WTC11 (cell line): ENCODE results near the gene SEC23IP. TPM values are rescaled to one million over a fixed set of nuclear protein-coding genes. Genes with fewer than 3 reads are reported as not detected.

Experiments used
- AFF4 ChIP-seq: sonication (generic); formaldehyde crosslinking; IDR thresholded peaks from 2 replicates; pipeline ENCODE4 v1.8.1; 2023; ENCODE audit warnings: mild to moderate bottlenecking, missing genetic modification reagents, borderline replicate concordance
- ATF1 ChIP-seq: sonication (generic); formaldehyde crosslinking; IDR thresholded peaks from 2 replicates; pipeline ENCODE4 v1.8.1; 2023; ENCODE audit warnings: mild to moderate bottlenecking, moderate library complexity, missing genetic modification reagents
- ETV6 ChIP-seq: sonication (generic); formaldehyde crosslinking; IDR thresholded peaks from 2 replicates; pipeline ENCODE4 v1.8.1; 2022; ENCODE audit warnings: mild to moderate bottlenecking, missing genetic modification reagents
- HMGA2 ChIP-seq: fragments of 250-450 bp; sonication (Bioruptor Pico); IDR thresholded peaks from 2 replicates; pipeline ENCODE4 v1.4.0; 2021; ENCODE audit warnings: mild to moderate bottlenecking, moderate library complexity
- IRF2 ChIP-seq: sonication (generic); formaldehyde crosslinking; IDR thresholded peaks from 2 replicates; pipeline ENCODE4 v1.8.0; 2022; ENCODE audit warnings: low read depth, missing genetic modification reagents, borderline replicate concordance
- JAZF1 ChIP-seq: fragments of 250-450 bp; sonication (Bioruptor Pico); IDR thresholded peaks from 2 replicates; pipeline ENCODE4 v1.9.0; 2021; ENCODE audit warnings: moderate library complexity, mild to moderate bottlenecking, inconsistent platforms
- PREB ChIP-seq: sonication (generic); formaldehyde crosslinking; IDR thresholded peaks from 2 replicates; pipeline ENCODE4 v1.8.1; 2022; ENCODE audit warnings: mild to moderate bottlenecking, missing genetic modification reagents, moderate library complexity, borderline replicate concordance
- PRRX2 ChIP-seq: fragments of 250-450 bp; sonication (Bioruptor Pico); IDR thresholded peaks from 2 replicates; pipeline ENCODE4 v1.8.0; 2021; ENCODE audit warnings: mild to moderate bottlenecking
- RELA ChIP-seq: sonication (generic); formaldehyde crosslinking; IDR thresholded peaks from 2 replicates; pipeline ENCODE4 v1.8.1; 2022; ENCODE audit warnings: missing genetic modification reagents, mild to moderate bottlenecking, borderline replicate concordance
- ZBTB43 ChIP-seq: sonication (generic); formaldehyde crosslinking; IDR thresholded peaks from 2 replicates; pipeline ENCODE4 v1.8.1; 2023; ENCODE audit warnings: mild to moderate bottlenecking, missing genetic modification reagents
- ZNF138 ChIP-seq: sonication (generic); formaldehyde crosslinking; conservative IDR thresholded peaks from 2 replicates; pipeline ENCODE4 v1.8.1; 2022; ENCODE audit warnings: mild to moderate bottlenecking, moderate library complexity, missing genetic modification reagents
- ZNF263 ChIP-seq: sonication (generic); formaldehyde crosslinking; IDR thresholded peaks from 2 replicates; pipeline ENCODE4 v1.8.1; 2022; ENCODE audit warnings: low read depth, mild to moderate bottlenecking, moderate library complexity, missing genetic modification reagents
- ZNF281 ChIP-seq: sonication (generic); formaldehyde crosslinking; IDR thresholded peaks from 2 replicates; pipeline ENCODE4 v1.8.0; 2023; ENCODE audit warnings: mild to moderate bottlenecking, missing genetic modification reagents
- ZNF425 ChIP-seq: fragments of 250-450 bp; sonication (Bioruptor Pico); conservative IDR thresholded peaks from 2 replicates; pipeline ENCODE4 v1.9.0; 2021; ENCODE audit warnings: mild to moderate bottlenecking
- total RNA-seq: library from RNA; stranded (reverse); gene quantifications from 3 replicates; pipeline ENCODE4 v1.2.3, GENCODE V29; 2021
- TF ChIP-seq, protein P1 (sequence below): sonication (generic); formaldehyde crosslinking; IDR thresholded peaks from 2 replicates; pipeline ENCODE4 v1.8.0; 2023; ENCODE audit warnings: missing genetic modification reagents, mild to moderate bottlenecking, borderline replicate concordance
- TF ChIP-seq, protein P2 (sequence below): fragments of 250-450 bp; sonication (Bioruptor Pico); IDR thresholded peaks from 2 replicates; pipeline ENCODE4 v1.9.0; 2021; ENCODE audit warnings: mild to moderate bottlenecking
- TF ChIP-seq, protein P3 (sequence below): fragments of 250-450 bp; sonication (Bioruptor Pico); IDR thresholded peaks from 2 replicates; pipeline ENCODE4 v1.9.0; 2021; ENCODE audit warnings: moderate library complexity, mild to moderate bottlenecking, inconsistent platforms, borderline replicate concordance
- TF ChIP-seq, protein P4 (sequence below): sonication (generic); formaldehyde crosslinking; IDR thresholded peaks from 2 replicates; pipeline ENCODE4 v1.8.1; 2022; ENCODE audit warnings: low read depth, missing genetic modification reagents, borderline replicate concordance

The SEC23IP gene
- total RNA-seq, 1 experiment from 2014 or later, result 82.3 TPM

DNA sequence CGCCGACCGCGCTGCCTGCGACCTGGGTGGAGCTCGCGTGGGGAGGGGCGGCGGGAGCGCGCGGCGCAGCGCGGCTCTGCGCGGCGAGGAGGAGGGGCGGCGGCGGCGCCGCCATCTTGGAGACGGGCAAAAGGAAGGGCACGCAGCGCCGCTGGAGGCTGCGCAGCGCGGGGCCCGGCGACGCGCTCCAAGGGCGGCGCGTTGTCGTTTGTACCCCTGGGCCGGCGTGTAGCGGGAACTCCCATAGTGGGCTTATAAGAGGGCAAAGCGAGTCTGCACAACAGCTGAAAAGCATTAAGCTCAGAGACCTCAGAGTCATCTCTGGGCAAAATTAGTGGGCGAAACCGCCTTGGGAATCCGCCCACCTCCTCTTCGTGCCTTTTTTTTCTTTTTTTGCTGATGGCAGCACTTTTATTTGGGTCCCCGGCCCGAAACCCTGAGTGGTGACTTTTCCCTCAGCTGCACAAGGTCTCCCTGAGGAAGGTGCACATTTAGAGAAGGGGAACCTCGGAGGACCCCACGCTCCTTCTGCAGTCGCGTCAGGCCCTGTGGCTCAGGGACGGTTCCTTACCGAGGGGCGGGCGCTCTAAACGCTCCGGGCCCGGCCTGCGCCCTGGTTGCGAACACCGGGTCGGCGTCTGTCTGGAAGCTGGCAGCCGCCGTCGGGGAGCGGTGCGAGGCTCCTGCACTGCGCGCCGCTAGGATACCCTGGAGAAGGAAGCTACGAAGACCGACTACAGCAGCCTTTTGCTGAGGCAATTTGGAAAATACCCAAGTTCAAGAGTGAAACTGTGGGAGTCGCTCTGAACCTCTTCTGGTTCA is 19.5 kb upstream of the SEC23IP start (continued):
- TF ChIP-seq, protein P1, sequence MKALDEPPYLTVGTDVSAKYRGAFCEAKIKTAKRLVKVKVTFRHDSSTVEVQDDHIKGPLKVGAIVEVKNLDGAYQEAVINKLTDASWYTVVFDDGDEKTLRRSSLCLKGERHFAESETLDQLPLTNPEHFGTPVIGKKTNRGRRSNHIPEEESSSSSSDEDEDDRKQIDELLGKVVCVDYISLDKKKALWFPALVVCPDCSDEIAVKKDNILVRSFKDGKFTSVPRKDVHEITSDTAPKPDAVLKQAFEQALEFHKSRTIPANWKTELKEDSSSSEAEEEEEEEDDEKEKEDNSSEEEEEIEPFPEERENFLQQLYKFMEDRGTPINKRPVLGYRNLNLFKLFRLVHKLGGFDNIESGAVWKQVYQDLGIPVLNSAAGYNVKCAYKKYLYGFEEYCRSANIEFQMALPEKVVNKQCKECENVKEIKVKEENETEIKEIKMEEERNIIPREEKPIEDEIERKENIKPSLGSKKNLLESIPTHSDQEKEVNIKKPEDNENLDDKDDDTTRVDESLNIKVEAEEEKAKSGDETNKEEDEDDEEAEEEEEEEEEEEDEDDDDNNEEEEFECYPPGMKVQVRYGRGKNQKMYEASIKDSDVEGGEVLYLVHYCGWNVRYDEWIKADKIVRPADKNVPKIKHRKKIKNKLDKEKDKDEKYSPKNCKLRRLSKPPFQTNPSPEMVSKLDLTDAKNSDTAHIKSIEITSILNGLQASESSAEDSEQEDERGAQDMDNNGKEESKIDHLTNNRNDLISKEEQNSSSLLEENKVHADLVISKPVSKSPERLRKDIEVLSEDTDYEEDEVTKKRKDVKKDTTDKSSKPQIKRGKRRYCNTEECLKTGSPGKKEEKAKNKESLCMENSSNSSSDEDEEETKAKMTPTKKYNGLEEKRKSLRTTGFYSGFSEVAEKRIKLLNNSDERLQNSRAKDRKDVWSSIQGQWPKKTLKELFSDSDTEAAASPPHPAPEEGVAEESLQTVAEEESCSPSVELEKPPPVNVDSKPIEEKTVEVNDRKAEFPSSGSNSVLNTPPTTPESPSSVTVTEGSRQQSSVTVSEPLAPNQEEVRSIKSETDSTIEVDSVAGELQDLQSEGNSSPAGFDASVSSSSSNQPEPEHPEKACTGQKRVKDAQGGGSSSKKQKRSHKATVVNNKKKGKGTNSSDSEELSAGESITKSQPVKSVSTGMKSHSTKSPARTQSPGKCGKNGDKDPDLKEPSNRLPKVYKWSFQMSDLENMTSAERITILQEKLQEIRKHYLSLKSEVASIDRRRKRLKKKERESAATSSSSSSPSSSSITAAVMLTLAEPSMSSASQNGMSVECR (CRISPR knock-in tag), result 0 out of 2 replicates have a peak, but pooled peaks have one; percentile 28
- TF ChIP-seq ZNF281, result 0 out of 2 replicates have a peak, but pooled peaks have one; percentile 16
- no peak for TF ChIP-seq RELA (CRISPR knock-in tag)
- TF ChIP-seq PREB (CRISPR knock-in tag), result no peak
- no peak for TF ChIP-seq ZBTB43 (CRISPR knock-in tag)
- TF ChIP-seq IRF2 (CRISPR knock-in tag), result no peak
- TF ChIP-seq PRRX2 (CRISPR knock-in tag), result no peak
- TF ChIP-seq AFF4 (CRISPR knock-in tag), result no peak
- no peak for TF ChIP-seq HMGA2 (CRISPR knock-in tag)
- TF ChIP-seq, protein P2, sequence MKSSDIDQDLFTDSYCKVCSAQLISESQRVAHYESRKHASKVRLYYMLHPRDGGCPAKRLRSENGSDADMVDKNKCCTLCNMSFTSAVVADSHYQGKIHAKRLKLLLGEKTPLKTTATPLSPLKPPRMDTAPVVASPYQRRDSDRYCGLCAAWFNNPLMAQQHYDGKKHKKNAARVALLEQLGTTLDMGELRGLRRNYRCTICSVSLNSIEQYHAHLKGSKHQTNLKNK (CRISPR knock-in tag), result no peak
- no peak for TF ChIP-seq ZNF425 (CRISPR knock-in tag)
- no peak for TF ChIP-seq ATF1 (CRISPR knock-in tag)
- TF ChIP-seq, protein P3, sequence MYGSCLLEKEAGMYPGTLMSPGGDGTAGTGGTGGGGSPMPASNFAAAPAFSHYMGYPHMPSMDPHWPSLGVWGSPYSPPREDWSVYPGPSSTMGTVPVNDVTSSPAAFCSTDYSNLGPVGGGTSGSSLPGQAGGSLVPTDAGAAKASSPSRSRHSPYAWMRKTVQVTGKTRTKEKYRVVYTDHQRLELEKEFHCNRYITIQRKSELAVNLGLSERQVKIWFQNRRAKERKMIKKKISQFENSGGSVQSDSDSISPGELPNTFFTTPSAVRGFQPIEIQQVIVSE (CRISPR knock-in tag), result no peak
- no peak for TF ChIP-seq ZNF138 (CRISPR knock-in tag)
- TF ChIP-seq, protein P4, sequence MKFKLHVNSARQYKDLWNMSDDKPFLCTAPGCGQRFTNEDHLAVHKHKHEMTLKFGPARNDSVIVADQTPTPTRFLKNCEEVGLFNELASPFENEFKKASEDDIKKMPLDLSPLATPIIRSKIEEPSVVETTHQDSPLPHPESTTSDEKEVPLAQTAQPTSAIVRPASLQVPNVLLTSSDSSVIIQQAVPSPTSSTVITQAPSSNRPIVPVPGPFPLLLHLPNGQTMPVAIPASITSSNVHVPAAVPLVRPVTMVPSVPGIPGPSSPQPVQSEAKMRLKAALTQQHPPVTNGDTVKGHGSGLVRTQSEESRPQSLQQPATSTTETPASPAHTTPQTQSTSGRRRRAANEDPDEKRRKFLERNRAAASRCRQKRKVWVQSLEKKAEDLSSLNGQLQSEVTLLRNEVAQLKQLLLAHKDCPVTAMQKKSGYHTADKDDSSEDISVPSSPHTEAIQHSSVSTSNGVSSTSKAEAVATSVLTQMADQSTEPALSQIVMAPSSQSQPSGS (CRISPR knock-in tag), result no peak
- no peak for TF ChIP-seq JAZF1 (CRISPR knock-in tag)
- TF ChIP-seq ZNF263 (CRISPR knock-in tag), result no peak
- TF ChIP-seq ETV6 (CRISPR knock-in tag), result 0 out of 2 replicates have a peak, but pooled peaks have one; percentile 52
